ENCODE measurements around the gene AK5.

The AK5 gene

GRCh38 chr1:77316966-77317365 is 35.1 kb downstream of the AK5 start:
- H3K9me3 ChIP-seq (ENCODE audit: control insufficient read depth in 2 of 2, low read length in 2 of 2) = no peaks in the 10 kb centered on the region
- no peaks in the 10 kb centered on the region for H3K36me3 ChIP-seq (ENCODE audit: control insufficient read depth in 2 of 2, insufficient read depth in 2 of 2, low read length in 2 of 2)
- no peak overlapping the region for H3K9ac ChIP-seq (ENCODE audit: low read length in 2 of 2)
- H3K27me3 ChIP-seq (ENCODE audit: control insufficient read depth in 1 of 2, insufficient read depth in 2 of 2, low read length in 2 of 2) = no peaks in the 10 kb centered on the region
- H3K4me1 ChIP-seq (ENCODE audit: control insufficient read depth, insufficient read depth, low read length) = no peaks in the 10 kb centered on the region
- no peak overlapping the region for H3K27ac ChIP-seq (ENCODE audit: low read length)
- H3K4me3 ChIP-seq (ENCODE audit: low read length in 2 of 2) = no peak overlapping the region

- no peak overlapping the region for H3K27ac ChIP-seq (ENCODE audit: low read length)
- H3K4me1 ChIP-seq (ENCODE audit: control insufficient read depth, insufficient read depth, low read length) = no peaks in the 10 kb centered on the region
- no peak overlapping the region for H3K9ac ChIP-seq (ENCODE audit: low read length in 2 of 2)
- no peaks in the 10 kb centered on the region for H3K9me3 ChIP-seq (ENCODE audit: control insufficient read depth in 2 of 2, low read length in 2 of 2)
- H3K27me3 ChIP-seq (ENCODE audit: control insufficient read depth in 1 of 2, insufficient read depth in 2 of 2, low read length in 2 of 2) = no peaks in the 10 kb centered on the region
- no peaks in the 10 kb centered on the region for H3K36me3 ChIP-seq (ENCODE audit: control insufficient read depth in 2 of 2, insufficient read depth in 2 of 2, low read length in 2 of 2)
- no peak overlapping the region for H3K4me3 ChIP-seq (ENCODE audit: low read length in 2 of 2)
Measured at GRCh38 chr1:77319036-77319705, 37.4 kb downstream of the AK5 start.

- Histone ChIP-seq H3K36me3 (ENCODE audit: control insufficient read depth in 2 of 2, insufficient read depth in 2 of 2, low read length in 2 of 2) (no peaks in the 10 kb centered on the region), H3K9ac (ENCODE audit: low read length in 2 of 2) (no peak overlapping the region), H3K4me3 (ENCODE audit: low read length in 2 of 2) (no peak overlapping the region), H3K9me3 (ENCODE audit: control insufficient read depth in 2 of 2, low read length in 2 of 2) (no peaks in the 10 kb centered on the region), H3K4me1 (ENCODE audit: control insufficient read depth, insufficient read depth, low read length) (no peaks in the 10 kb centered on the region), H3K27me3 (ENCODE audit: control insufficient read depth in 1 of 2, insufficient read depth in 2 of 2, low read length in 2 of 2) (no peaks in the 10 kb centered on the region), H3K27ac (ENCODE audit: low read length) (no peak overlapping the region)
Measured at GRCh38 chr1:77322061-77322900, 40.5 kb downstream of the AK5 start.

- no peaks in the 10 kb centered on the region for H3K4me1 ChIP-seq (ENCODE audit: control insufficient read depth, insufficient read depth, low read length)
- H3K4me3 ChIP-seq (ENCODE audit: low read length in 2 of 2) = no peak overlapping the region
- H3K27me3 ChIP-seq (ENCODE audit: control insufficient read depth in 1 of 2, insufficient read depth in 2 of 2, low read length in 2 of 2) = no peaks in the 10 kb centered on the region
- H3K27ac ChIP-seq (ENCODE audit: low read length) = no peak overlapping the region
- H3K36me3 ChIP-seq (ENCODE audit: control insufficient read depth in 2 of 2, insufficient read depth in 2 of 2, low read length in 2 of 2) = no peaks in the 10 kb centered on the region
- H3K9ac ChIP-seq (ENCODE audit: low read length in 2 of 2) = no peak overlapping the region
- no peaks in the 10 kb centered on the region for H3K9me3 ChIP-seq (ENCODE audit: control insufficient read depth in 2 of 2, low read length in 2 of 2)
Measured at GRCh38 chr1:77333501-77333900, 51.7 kb downstream of the AK5 start.

GRCh38 chr1:77336729-77337128 is 54.9 kb downstream of the AK5 start:
- no peaks in the 10 kb centered on the region for H3K27me3 ChIP-seq (ENCODE audit: control insufficient read depth in 1 of 2, insufficient read depth in 2 of 2, low read length in 2 of 2)
- no peak overlapping the region for H3K27ac ChIP-seq (ENCODE audit: low read length)
- H3K4me3 ChIP-seq (ENCODE audit: low read length in 2 of 2) = no peak overlapping the region
- H3K36me3 ChIP-seq (ENCODE audit: control insufficient read depth in 2 of 2, insufficient read depth in 2 of 2, low read length in 2 of 2) = no peaks in the 10 kb centered on the region
- no peak overlapping the region for H3K9ac ChIP-seq (ENCODE audit: low read length in 2 of 2)
- H3K4me1 ChIP-seq (ENCODE audit: control insufficient read depth, insufficient read depth, low read length) = no peaks in the 10 kb centered on the region
- no peaks in the 10 kb centered on the region for H3K9me3 ChIP-seq (ENCODE audit: control insufficient read depth in 2 of 2, low read length in 2 of 2)

GRCh38 chr1:77339326-77339725 is 57.5 kb downstream of the AK5 start:
- no peaks in the 10 kb centered on the region for H3K27me3 ChIP-seq (ENCODE audit: control insufficient read depth in 1 of 2, insufficient read depth in 2 of 2, low read length in 2 of 2)
- H3K4me3 ChIP-seq (ENCODE audit: low read length in 2 of 2) = no peak overlapping the region
- H3K9ac ChIP-seq (ENCODE audit: low read length in 2 of 2) = no peak overlapping the region
- H3K27ac ChIP-seq (ENCODE audit: low read length) = no peak overlapping the region
- H3K4me1 ChIP-seq (ENCODE audit: control insufficient read depth, insufficient read depth, low read length) = no peaks in the 10 kb centered on the region
- H3K9me3 ChIP-seq (ENCODE audit: control insufficient read depth in 2 of 2, low read length in 2 of 2) = no peaks in the 10 kb centered on the region
- H3K36me3 ChIP-seq (ENCODE audit: control insufficient read depth in 2 of 2, insufficient read depth in 2 of 2, low read length in 2 of 2) = no peaks in the 10 kb centered on the region

- Histone ChIP-seq H3K4me1 (ENCODE audit: control insufficient read depth, insufficient read depth, low read length) (no peaks in the 10 kb centered on the region), H3K9me3 (ENCODE audit: control insufficient read depth in 2 of 2, low read length in 2 of 2) (no peaks in the 10 kb centered on the region), H3K27me3 (ENCODE audit: control insufficient read depth in 1 of 2, insufficient read depth in 2 of 2, low read length in 2 of 2) (no peaks in the 10 kb centered on the region), H3K9ac (ENCODE audit: low read length in 2 of 2) (no peak overlapping the region), H3K27ac (ENCODE audit: low read length) (no peak overlapping the region), H3K4me3 (ENCODE audit: low read length in 2 of 2) (no peak overlapping the region), H3K36me3 (ENCODE audit: control insufficient read depth in 2 of 2, insufficient read depth in 2 of 2, low read length in 2 of 2) (no peaks in the 10 kb centered on the region)
Measured at GRCh38 chr1:77341195-77341594, 59.4 kb downstream of the AK5 start.

- no peaks in the 10 kb centered on the region for H3K36me3 ChIP-seq (ENCODE audit: control insufficient read depth in 2 of 2, insufficient read depth in 2 of 2, low read length in 2 of 2)
- H3K9ac ChIP-seq (ENCODE audit: low read length in 2 of 2) = no peak overlapping the region
- no peaks in the 10 kb centered on the region for H3K4me1 ChIP-seq (ENCODE audit: control insufficient read depth, insufficient read depth, low read length)
- no peak overlapping the region for H3K27ac ChIP-seq (ENCODE audit: low read length)
- H3K9me3 ChIP-seq (ENCODE audit: control insufficient read depth in 2 of 2, low read length in 2 of 2) = no peaks in the 10 kb centered on the region
- H3K27me3 ChIP-seq (ENCODE audit: control insufficient read depth in 1 of 2, insufficient read depth in 2 of 2, low read length in 2 of 2) = no peaks in the 10 kb centered on the region
- H3K4me3 ChIP-seq (ENCODE audit: low read length in 2 of 2) = no peak overlapping the region
Measured at GRCh38 chr1:77342745-77343144, 60.9 kb downstream of the AK5 start.

GRCh38 chr1:77347646-77348045 is 65.8 kb downstream of the AK5 start:
- no peaks in the 10 kb centered on the region for H3K4me1 ChIP-seq (ENCODE audit: control insufficient read depth, insufficient read depth, low read length)
- no peak overlapping the region for H3K9ac ChIP-seq (ENCODE audit: low read length in 2 of 2)
- no peaks in the 10 kb centered on the region for H3K9me3 ChIP-seq (ENCODE audit: control insufficient read depth in 2 of 2, low read length in 2 of 2)
- no peak overlapping the region for H3K27ac ChIP-seq (ENCODE audit: low read length)
- H3K36me3 ChIP-seq (ENCODE audit: control insufficient read depth in 2 of 2, insufficient read depth in 2 of 2, low read length in 2 of 2) = no peaks in the 10 kb centered on the region
- no peaks in the 10 kb centered on the region for H3K27me3 ChIP-seq (ENCODE audit: control insufficient read depth in 1 of 2, insufficient read depth in 2 of 2, low read length in 2 of 2)
- H3K4me3 ChIP-seq (ENCODE audit: low read length in 2 of 2) = no peak overlapping the region

- Histone ChIP-seq H3K27me3 (ENCODE audit: control insufficient read depth in 1 of 2, insufficient read depth in 2 of 2, low read length in 2 of 2) (no peaks in the 10 kb centered on the region), H3K9me3 (ENCODE audit: control insufficient read depth in 2 of 2, low read length in 2 of 2) (no peaks in the 10 kb centered on the region), H3K4me1 (ENCODE audit: control insufficient read depth, insufficient read depth, low read length) (no peaks in the 10 kb centered on the region), H3K36me3 (ENCODE audit: control insufficient read depth in 2 of 2, insufficient read depth in 2 of 2, low read length in 2 of 2) (no peaks in the 10 kb centered on the region), H3K4me3 (ENCODE audit: low read length in 2 of 2) (no peak overlapping the region), H3K9ac (ENCODE audit: low read length in 2 of 2) (no peak overlapping the region), H3K27ac (ENCODE audit: low read length) (no peak overlapping the region)
Measured at GRCh38 chr1:77348549-77348948, 66.7 kb downstream of the AK5 start.

- Histone ChIP-seq H3K9me3 (ENCODE audit: control insufficient read depth in 2 of 2, low read length in 2 of 2) (no peaks in the 10 kb centered on the region), H3K27me3 (ENCODE audit: control insufficient read depth in 1 of 2, insufficient read depth in 2 of 2, low read length in 2 of 2) (no peaks in the 10 kb centered on the region), H3K4me1 (ENCODE audit: control insufficient read depth, insufficient read depth, low read length) (no peaks in the 10 kb centered on the region), H3K9ac (ENCODE audit: low read length in 2 of 2) (no peak overlapping the region), H3K36me3 (ENCODE audit: control insufficient read depth in 2 of 2, insufficient read depth in 2 of 2, low read length in 2 of 2) (no peaks in the 10 kb centered on the region), H3K27ac (ENCODE audit: low read length) (no peak overlapping the region), H3K4me3 (ENCODE audit: low read length in 2 of 2) (no peak overlapping the region)
Measured at GRCh38 chr1:77349275-77349674, 67.5 kb downstream of the AK5 start.
